ENCODE results near the gene DCTPP1. TPM values are rescaled to one million over a fixed set of nuclear protein-coding genes. Genes with fewer than 3 reads are reported as not detected.

The DCTPP1 gene
- total RNA-seq = 5.5 and 6.9 TPM in 2 replicates

GRCh38 chr16:30429678-30430427 is at the start of gene DCTPP1:
TSS of gene DCTPP1 (minus strand) at chr16:30430030. CDS start at chr16:30429980, 50 bp downstream.

GRCh38 chr16:30472328-30472942 is 42.6 kb upstream of the DCTPP1 start, which contains the start of gene ITGAL:
TSS of gene ITGAL (plus strand) at chr16:30472742. CDS start at chr16:30472838, 96 bp downstream.

GRCh38 chr16:30445408-30446202 is 15.8 kb upstream of the DCTPP1 start, which contains the start of gene SEPHS2:
TSS of gene SEPHS2 (minus strand) at chr16:30445874. CDS start at chr16:30445727, 147 bp downstream.

GRCh38 chr16:30407102-30407803 is 22.6 kb downstream of the DCTPP1 start, which contains the start of gene ZNF771:
TSS of gene ZNF771 (plus strand) at chr16:30407606. CDS start at chr16:30408054, 448 bp downstream.

GRCh38 chr16:30395155-30395991 is 34.5 kb downstream of the DCTPP1 start, which contains the start of gene ZNF48:
TSS of gene ZNF48 (plus strand) at chr16:30395420. CDS start at chr16:30395795, 375 bp downstream.

GRCh38 chr16:30382111-30382881 is 47.5 kb downstream of the DCTPP1 start, which contains the start of gene SEPTIN1:
TSS of gene SEPTIN1 (minus strand) at chr16:30382561. CDS start at chr16:30382542, 19 bp downstream.

GRCh38 chr16:30374538-30374937 is 55.3 kb downstream of the DCTPP1 start, which contains the start of gene MYL11:
TSS of gene MYL11 (plus strand) at chr16:30374802. CDS start at chr16:30374858, 56 bp downstream.

Other genes starting within 250 kb of the DCTPP1 start
- gene CORO1A, start 246.4 kb downstream of the DCTPP1 start, total RNA-seq = 0.46 and 0.71 TPM in 2 replicates
- 20.8 and 31.1 TPM in 2 replicates for gene BOLA2B, start 236.4 kb downstream of the DCTPP1 start, total RNA-seq
- 20.9 and 21.2 TPM in 2 replicates for gene SLX1A, start 236.2 kb downstream of the DCTPP1 start, total RNA-seq
- gene SULT1A3, start 230.8 kb downstream of the DCTPP1 start, total RNA-seq = 2.4 and 3.4 TPM in 2 replicates
- 0.43 and 1.8 TPM in 2 replicates for gene NPIPB13, start 181.6 kb downstream of the DCTPP1 start, total RNA-seq
- 33.8 and 39.1 TPM in 2 replicates for gene CD2BP2, start 74.7 kb downstream of the DCTPP1 start, total RNA-seq
- 17.1 and 19.9 TPM in 2 replicates for gene TBC1D10B, start 59.5 kb downstream of the DCTPP1 start, total RNA-seq
- not detected in 2 replicates for gene MYL11, start 55.2 kb downstream of the DCTPP1 start, total RNA-seq
- not detected in 2 replicates for gene SEPTIN1, start 47.5 kb downstream of the DCTPP1 start, total RNA-seq
- 4.6 and 5.5 TPM in 2 replicates for gene ZNF48, start 34.6 kb downstream of the DCTPP1 start, total RNA-seq
- 9.8 and 10.5 TPM in 2 replicates for gene ZNF771, start 22.4 kb downstream of the DCTPP1 start, total RNA-seq
- 11.1 and 13.7 TPM in 2 replicates for gene SEPHS2, start 15.8 kb upstream of the DCTPP1 start, total RNA-seq
- not detected in 2 replicates for gene ITGAL, start 42.7 kb upstream of the DCTPP1 start, total RNA-seq
- 9.5 and 12.8 TPM in 2 replicates for gene ZNF768, start 96.5 kb upstream of the DCTPP1 start, total RNA-seq
- gene ZNF747, start 104.8 kb upstream of the DCTPP1 start, total RNA-seq = 6.7 and 8.4 TPM in 2 replicates
- 2.1 and 2.8 TPM in 2 replicates for gene ZNF764, start 128.3 kb upstream of the DCTPP1 start, total RNA-seq
- gene ZNF688, start 141.7 kb upstream of the DCTPP1 start, total RNA-seq = 12.1 and 12.9 TPM in 2 replicates
- 7.9 and 8.4 TPM in 2 replicates for gene ZNF785, start 155.7 kb upstream of the DCTPP1 start, total RNA-seq
- 3.8 and 4.4 TPM in 2 replicates for gene ZNF689, start 180.4 kb upstream of the DCTPP1 start, total RNA-seq
- gene PRR14, start 220.9 kb upstream of the DCTPP1 start, total RNA-seq = 3.4 and 3.8 TPM in 2 replicates
- 12.7 and 15.3 TPM in 2 replicates for gene FBRS, start 228.4 kb upstream of the DCTPP1 start, total RNA-seq

All from smooth muscle cell of bladder (primary cell).